Measurements from ENCODE around the gene ARSI.

The ARSI gene

DNA sequence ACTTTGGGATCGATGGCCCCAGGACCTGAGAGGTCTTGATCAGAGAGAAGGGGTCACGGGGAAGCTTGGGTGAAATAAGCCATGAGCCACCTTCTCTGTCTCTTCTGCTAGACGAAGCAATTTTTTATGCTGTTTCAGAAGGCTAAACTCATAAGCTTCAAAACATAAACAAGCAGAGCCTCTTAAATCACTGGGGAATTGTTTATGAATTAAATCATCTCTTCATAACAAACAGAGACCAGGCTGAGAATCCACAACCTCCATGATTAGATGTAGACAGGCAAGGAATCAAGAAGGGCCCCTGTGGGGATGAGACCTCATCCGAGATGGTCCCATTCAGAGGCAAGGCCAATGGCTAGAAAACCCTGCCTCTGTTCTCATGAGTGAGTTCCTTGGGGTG is 33.1 kb upstream of the ARSI start:
- TF ChIP-seq ZNF384 (IDR thresholded peaks at IDR 0.05): no peak
- no peak for TF ChIP-seq SUZ12 (IDR thresholded peaks at IDR 0.05)
- TF ChIP-seq NFRKB (IDR thresholded peaks at IDR 0.05): no peak
- TF ChIP-seq FOXA1 (IDR thresholded peaks at IDR 0.05): no peak
- TF ChIP-seq, protein P1, sequence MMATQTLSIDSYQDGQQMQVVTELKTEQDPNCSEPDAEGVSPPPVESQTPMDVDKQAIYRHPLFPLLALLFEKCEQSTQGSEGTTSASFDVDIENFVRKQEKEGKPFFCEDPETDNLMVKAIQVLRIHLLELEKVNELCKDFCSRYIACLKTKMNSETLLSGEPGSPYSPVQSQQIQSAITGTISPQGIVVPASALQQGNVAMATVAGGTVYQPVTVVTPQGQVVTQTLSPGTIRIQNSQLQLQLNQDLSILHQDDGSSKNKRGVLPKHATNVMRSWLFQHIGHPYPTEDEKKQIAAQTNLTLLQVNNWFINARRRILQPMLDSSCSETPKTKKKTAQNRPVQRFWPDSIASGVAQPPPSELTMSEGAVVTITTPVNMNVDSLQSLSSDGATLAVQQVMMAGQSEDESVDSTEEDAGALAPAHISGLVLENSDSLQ (IDR thresholded peaks at IDR 0.05): no peak
- TF ChIP-seq FOXM1 (IDR thresholded peaks at IDR 0.05; ENCODE audit: borderline replicate concordance): no peak
- no peak for TF ChIP-seq LEF1 (IDR thresholded peaks at IDR 0.05; ENCODE audit: borderline replicate concordance)
- TF ChIP-seq ELF4 (IDR thresholded peaks at IDR 0.05): no peak
- no peak for TF ChIP-seq HDGF (IDR thresholded peaks at IDR 0.05; ENCODE audit: borderline replicate concordance)
- TF ChIP-seq ARNT (IDR thresholded peaks at IDR 0.05): no peak
- TF ChIP-seq FOXK2 (IDR thresholded peaks at IDR 0.05): no peak
- no peak for TF ChIP-seq CTBP1 (IDR thresholded peaks at IDR 0.05; ENCODE audit: borderline replicate concordance)
- no peak for TF ChIP-seq L3MBTL2 (conservative IDR thresholded peaks at IDR 0.05)
- TF ChIP-seq TARDBP (IDR thresholded peaks at IDR 0.05): no peak
- no peak for TF ChIP-seq SP1 (IDR thresholded peaks at IDR 0.05)
- TF ChIP-seq BHLHE40 (IDR thresholded peaks at IDR 0.05; ENCODE audit: borderline replicate concordance): no peak
- ChIA-PET POLR2A (interaction anchor here (1.6 kb wide), 1 partner anchor 11 kb away, joined by 7 read pairs; no protein-coding TSS in a partner anchor), CTCF (no interaction called here)
- no peak for DNase-seq (ENCODE audit: extremely low spot score)

- DNase-seq (ENCODE audit: extremely low spot score): no peak
- POLR2A ChIA-PET: no interaction called here
- CTCF ChIA-PET: no interaction called here
- TF ChIP-seq CTBP1 (IDR thresholded peaks at IDR 0.05; ENCODE audit: borderline replicate concordance) (no peak), BHLHE40 (IDR thresholded peaks at IDR 0.05; ENCODE audit: borderline replicate concordance) (no peak), FOXA1 (IDR thresholded peaks at IDR 0.05) (no peak), FOXK2 (IDR thresholded peaks at IDR 0.05) (no peak)
Measured at GRCh38 chr5:150333400-150333799, 30.7 kb upstream of the ARSI start.

DNA sequence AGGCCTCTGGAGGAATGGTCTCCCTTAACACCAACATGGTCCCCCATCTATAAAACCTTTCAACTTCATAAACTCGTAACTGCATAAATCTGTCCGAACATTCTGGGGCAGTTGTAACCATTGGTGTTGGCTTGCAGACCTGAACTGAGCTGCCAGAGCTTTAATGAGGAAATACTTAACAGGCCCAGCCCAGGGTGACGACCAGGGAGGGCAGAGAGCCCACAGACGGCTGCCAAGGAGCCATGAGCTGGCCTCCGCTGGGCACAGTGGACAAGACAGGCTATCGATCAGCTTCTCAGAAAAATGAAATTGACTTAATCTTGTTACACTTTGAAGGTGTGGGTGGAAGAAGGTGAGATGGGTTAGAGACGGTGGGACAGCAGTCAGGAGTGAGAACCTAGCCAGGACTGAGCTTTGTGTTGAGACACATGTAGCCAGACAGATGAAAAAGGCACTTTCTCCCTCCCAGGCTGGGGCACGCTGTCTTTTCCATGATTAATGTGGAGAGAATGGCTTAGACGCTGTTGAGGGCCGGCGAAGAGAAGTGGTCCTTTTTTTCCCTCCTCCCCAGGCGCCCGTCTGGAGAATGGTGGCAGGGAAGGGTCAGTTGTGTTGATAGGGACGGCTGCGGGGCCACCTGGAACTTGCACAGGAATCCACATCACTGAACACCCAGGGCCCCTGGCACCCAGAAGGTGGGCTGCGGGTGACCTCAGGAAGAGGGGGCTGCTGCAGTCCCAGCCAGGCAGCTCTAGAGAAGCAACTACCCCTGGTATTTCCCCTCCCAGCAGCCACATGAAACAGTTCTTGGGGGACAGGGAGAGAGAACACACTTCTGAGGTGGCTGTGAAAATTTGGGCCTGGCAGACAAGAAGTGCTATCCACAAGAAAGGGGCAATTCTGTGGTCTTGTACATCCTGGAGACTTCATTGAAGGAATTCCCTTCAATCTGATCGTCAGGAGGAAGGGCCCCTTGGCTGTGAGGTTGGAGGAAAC is 27.5 kb upstream of the ARSI start:
- ChIA-PET POLR2A (no interaction called here), CTCF (interaction anchor here (0.9 kb wide), 1 partner anchor 16 kb away, joined by 5 read pairs; no protein-coding TSS in a partner anchor)
- no peak for DNase-seq (ENCODE audit: extremely low spot score)
- TF ChIP-seq L3MBTL2 (conservative IDR thresholded peaks at IDR 0.05): no peak

GRCh38 chr5:150329038-150329437 is 26.3 kb upstream of the ARSI start:
- ChIA-PET CTCF (interaction anchor here (0.9 kb wide), 1 partner anchor 15 kb away, joined by 5 read pairs; no protein-coding TSS in a partner anchor), POLR2A (no interaction called here)
- no peak for DNase-seq (ENCODE audit: extremely low spot score)
- TF ChIP-seq BHLHE40 (IDR thresholded peaks at IDR 0.05; ENCODE audit: borderline replicate concordance) (no peak), HDGF (IDR thresholded peaks at IDR 0.05; ENCODE audit: borderline replicate concordance) (no peak), SP1 (IDR thresholded peaks at IDR 0.05) (no peak), FOXM1 (IDR thresholded peaks at IDR 0.05; ENCODE audit: borderline replicate concordance) (no peak), ZNF384 (IDR thresholded peaks at IDR 0.05) (no peak), LEF1 (IDR thresholded peaks at IDR 0.05; ENCODE audit: borderline replicate concordance) (no peak)
- TF ChIP-seq, protein P1 (IDR thresholded peaks at IDR 0.05): no peak

GRCh38 chr5:150328515-150328914 is 25.8 kb upstream of the ARSI start:
- ChIA-PET CTCF (no interaction called here), POLR2A (interaction anchor here (1.7 kb wide), 1 partner anchor 11 kb away, joined by 4 read pairs; no protein-coding TSS in a partner anchor)
- no peak for DNase-seq (ENCODE audit: extremely low spot score)

GRCh38 chr5:150327139-150327538 is 24.4 kb upstream of the ARSI start:
- DNase-seq (ENCODE audit: extremely low spot score): no peak
- ChIA-PET POLR2A (interaction anchor here (1.7 kb wide), 1 partner anchor 12 kb away, joined by 4 read pairs; no protein-coding TSS in a partner anchor), CTCF (no interaction called here)
- no peak for TF ChIP-seq SP1 (IDR thresholded peaks at IDR 0.05)
- TF ChIP-seq NFRKB (IDR thresholded peaks at IDR 0.05): no peak
- no peak for TF ChIP-seq L3MBTL2 (conservative IDR thresholded peaks at IDR 0.05)
- TF ChIP-seq ELF4 (IDR thresholded peaks at IDR 0.05): no peak
- TF ChIP-seq, protein P1 (IDR thresholded peaks at IDR 0.05): no peak
- no peak for TF ChIP-seq LEF1 (IDR thresholded peaks at IDR 0.05; ENCODE audit: borderline replicate concordance)
- no peak for TF ChIP-seq HDGF (IDR thresholded peaks at IDR 0.05; ENCODE audit: borderline replicate concordance)
- TF ChIP-seq CTBP1 (IDR thresholded peaks at IDR 0.05; ENCODE audit: borderline replicate concordance): no peak
- TF ChIP-seq TARDBP (IDR thresholded peaks at IDR 0.05): no peak
- TF ChIP-seq BHLHE40 (IDR thresholded peaks at IDR 0.05; ENCODE audit: borderline replicate concordance): no peak
- no peak for TF ChIP-seq SUZ12 (IDR thresholded peaks at IDR 0.05)
- TF ChIP-seq ZNF384 (IDR thresholded peaks at IDR 0.05): no peak
- TF ChIP-seq FOXK2 (IDR thresholded peaks at IDR 0.05): no peak

More at GRCh38 chr5:150328515-150328914, 25.8 kb upstream of the ARSI start:
- no peak for TF ChIP-seq SUZ12 (IDR thresholded peaks at IDR 0.05)
- TF ChIP-seq ARNT (IDR thresholded peaks at IDR 0.05): no peak
